ENCODE results near the gene KRCC1. TPM values are rescaled to one million over a fixed set of nuclear protein-coding genes. Genes with fewer than 3 reads are reported as not detected.
A peak's percentile ranks its signal among the peaks of the same experiment; 100 is the strongest.

The KRCC1 gene
- total RNA-seq, 2 experiments from 2014 or later: 10.8 to 11.1 TPM

DNA sequence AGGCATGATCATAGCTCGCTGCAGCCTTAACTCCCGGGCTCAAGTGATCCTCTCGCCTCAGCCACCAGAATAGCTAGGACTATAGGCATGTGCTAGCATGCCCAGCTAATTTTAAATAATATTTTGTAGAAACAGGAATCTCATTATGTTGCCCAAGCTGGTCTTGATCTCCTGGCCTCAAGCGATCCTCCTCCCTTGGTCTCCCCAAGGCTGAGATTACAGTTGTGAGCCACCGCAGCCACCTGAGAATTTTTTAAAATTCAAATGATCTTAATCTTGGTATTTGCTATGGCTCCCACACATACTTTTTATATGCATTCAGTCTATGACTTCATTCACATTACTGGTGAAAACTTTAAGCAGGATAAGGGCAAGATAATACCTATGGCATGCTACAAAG, 13.1 kb downstream of the KRCC1 start:
- Mint-ChIP-seq H3K4me1 (ENCODE audit: low read depth) (peaks cover 49% of the 10 kb centered on the region), H3K36me3 (ENCODE audit: low read depth) (peaks cover 28% of the 10 kb centered on the region), H3K9me3 (no peaks in the 10 kb centered on the region), H3K4me3 (no peak overlapping the region), H3K27me3 (no peaks in the 10 kb centered on the region), H3K27ac (no peak overlapping the region)
- no peak for ATAC-seq
- POLR2A ChIA-PET: no interaction called here
- TF ChIP-seq, protein P1, sequence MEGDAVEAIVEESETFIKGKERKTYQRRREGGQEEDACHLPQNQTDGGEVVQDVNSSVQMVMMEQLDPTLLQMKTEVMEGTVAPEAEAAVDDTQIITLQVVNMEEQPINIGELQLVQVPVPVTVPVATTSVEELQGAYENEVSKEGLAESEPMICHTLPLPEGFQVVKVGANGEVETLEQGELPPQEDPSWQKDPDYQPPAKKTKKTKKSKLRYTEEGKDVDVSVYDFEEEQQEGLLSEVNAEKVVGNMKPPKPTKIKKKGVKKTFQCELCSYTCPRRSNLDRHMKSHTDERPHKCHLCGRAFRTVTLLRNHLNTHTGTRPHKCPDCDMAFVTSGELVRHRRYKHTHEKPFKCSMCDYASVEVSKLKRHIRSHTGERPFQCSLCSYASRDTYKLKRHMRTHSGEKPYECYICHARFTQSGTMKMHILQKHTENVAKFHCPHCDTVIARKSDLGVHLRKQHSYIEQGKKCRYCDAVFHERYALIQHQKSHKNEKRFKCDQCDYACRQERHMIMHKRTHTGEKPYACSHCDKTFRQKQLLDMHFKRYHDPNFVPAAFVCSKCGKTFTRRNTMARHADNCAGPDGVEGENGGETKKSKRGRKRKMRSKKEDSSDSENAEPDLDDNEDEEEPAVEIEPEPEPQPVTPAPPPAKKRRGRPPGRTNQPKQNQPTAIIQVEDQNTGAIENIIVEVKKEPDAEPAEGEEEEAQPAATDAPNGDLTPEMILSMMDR (IDR thresholded peaks at IDR 0.05): no peak
- no peak for DNase-seq
- intact Hi-C loops (cut with micrococcal nuclease): no loop called here
- CTCF ChIA-PET: interaction anchor here (7.0 kb wide), 1 partner anchor 18 kb away, joined by 33 read pairs; no protein-coding TSS in a partner anchor

DNA sequence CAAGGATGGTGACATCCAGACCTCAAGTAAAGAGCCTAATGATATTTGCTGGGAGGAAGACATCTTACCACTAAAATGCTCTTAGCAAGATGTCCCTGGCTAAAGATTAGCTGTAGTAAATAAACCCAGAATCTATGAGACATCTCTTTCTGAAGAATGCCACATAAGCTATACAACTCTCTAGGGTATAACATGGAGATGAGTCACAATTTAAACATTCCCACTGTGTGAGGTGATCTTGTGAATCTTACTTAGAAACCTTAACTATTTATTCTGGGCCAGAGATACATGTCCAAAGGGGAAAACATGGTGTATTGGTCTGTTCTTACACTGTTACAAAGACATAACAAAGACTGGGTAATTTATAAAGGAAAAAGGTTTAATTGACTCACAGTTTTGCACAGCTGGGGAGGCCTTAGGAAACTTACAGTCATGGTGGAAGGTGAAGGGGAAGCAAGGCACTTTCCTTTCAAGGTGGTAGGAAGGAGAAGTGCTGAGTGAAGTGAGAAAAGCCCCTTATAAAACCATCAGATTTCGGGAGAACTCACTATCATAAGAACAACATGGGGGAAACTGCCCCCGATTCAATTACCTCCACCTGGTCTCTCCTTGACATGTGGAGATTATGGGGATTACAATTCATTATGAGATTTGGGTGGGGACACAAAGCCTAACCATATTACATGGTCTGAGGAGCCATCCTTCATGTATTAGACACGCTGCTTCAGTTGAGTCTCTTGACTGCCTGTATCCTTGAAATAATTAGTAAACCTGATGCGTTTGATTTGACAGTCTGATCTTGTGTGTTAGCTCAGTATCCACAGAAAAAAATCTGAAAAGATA, 17.1 kb downstream of the KRCC1 start:
- Mint-ChIP-seq H3K4me3 (no peak overlapping the region), H3K4me1 (ENCODE audit: low read depth) (peaks cover 42% of the 10 kb centered on the region), H3K36me3 (ENCODE audit: low read depth) (peaks cover 37% of the 10 kb centered on the region), H3K9me3 (peaks cover 4% of the 10 kb centered on the region), H3K27ac (peak overlapping the region; percentile 65), H3K27me3 (no peaks in the 10 kb centered on the region)
- intact Hi-C loops (cut with micrococcal nuclease): no loop called here
- TF ChIP-seq, protein P1 (IDR thresholded peaks at IDR 0.05): no peak
- ChIA-PET CTCF (interaction anchor here (1.6 to 7.0 kb wide), 3 partner anchors 18 to 37 kb away, joined by 3 to 33 read pairs (median 9); no protein-coding TSS in a partner anchor), POLR2A (interaction anchor here (0.6 to 1.6 kb wide), 3 partner anchors 11 to 23 kb away, joined by 3 to 12 read pairs (median 3); partner anchors contain the start of gene RNU2-63P)
- DNase-seq (no peak), ATAC-seq (peak; percentile 84)

DNA sequence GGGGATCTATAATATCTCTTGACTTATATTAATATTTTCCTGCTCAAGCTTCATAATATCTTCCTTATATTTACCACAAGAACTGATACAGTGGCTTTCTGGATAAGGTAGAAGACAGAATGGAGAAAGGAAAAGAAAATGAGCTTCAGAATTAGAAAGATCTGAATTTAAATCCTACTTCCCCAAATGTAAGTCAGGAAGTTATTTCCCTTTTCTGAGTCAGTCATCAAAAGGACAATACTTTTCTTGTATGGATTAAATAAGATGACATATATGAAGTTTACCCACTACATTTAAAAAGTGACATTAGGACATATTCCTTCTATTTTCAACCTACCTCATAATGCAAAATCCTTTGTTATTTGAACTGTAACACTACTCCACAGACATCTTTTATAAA, 19.0 kb downstream of the KRCC1 start:
- H3K9me3 Mint-ChIP-seq: peaks cover 4% of the 10 kb centered on the region
- peaks cover 40% of the 10 kb centered on the region for H3K36me3 Mint-ChIP-seq (ENCODE audit: low read depth)
- H3K27me3 Mint-ChIP-seq: no peaks in the 10 kb centered on the region
- no peak overlapping the region for H3K27ac Mint-ChIP-seq
- no peak overlapping the region for H3K4me3 Mint-ChIP-seq
- DNase-seq (no peak), ATAC-seq (no peak)
- ChIA-PET CTCF (interaction anchor here (0.6 to 2.6 kb wide), 3 partner anchors 11 to 35 kb away, joined by 3 to 9 read pairs (median 6); no protein-coding TSS in a partner anchor), POLR2A (interaction anchor here (1.0 to 1.6 kb wide), 2 partner anchors 20 kb away, joined by 4 to 12 read pairs; partner anchors contain the start of gene RNU2-63P)
- intact Hi-C loops (cut with micrococcal nuclease): no loop called here
- TF ChIP-seq, protein P1 (IDR thresholded peaks at IDR 0.05): no peak
- peaks cover 37% of the 10 kb centered on the region for H3K4me1 Mint-ChIP-seq (ENCODE audit: low read depth)

DNA sequence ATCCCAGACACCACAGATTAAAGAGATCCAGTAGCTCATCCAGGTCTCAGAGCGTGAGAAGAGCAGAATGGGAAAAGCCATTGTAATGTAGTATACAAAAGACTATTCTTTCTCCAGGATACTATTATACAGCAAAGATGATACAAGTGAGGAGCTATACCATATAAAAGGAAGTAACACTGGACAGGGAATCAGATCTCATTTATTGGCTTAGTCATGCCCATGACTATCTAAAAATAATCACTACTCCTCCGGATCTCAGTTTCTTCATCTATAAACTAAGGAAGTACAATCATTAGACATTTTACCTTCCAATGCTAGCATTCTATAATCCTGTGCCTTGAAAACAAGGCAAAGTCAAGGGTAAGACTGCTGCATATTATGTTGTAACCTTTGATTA, 19.4 kb downstream of the KRCC1 start:
- H3K9me3 Mint-ChIP-seq: peaks cover 4% of the 10 kb centered on the region
- CTCF ChIA-PET: interaction anchor here (1.6 to 2.6 kb wide), 2 partner anchors 18 to 35 kb away, joined by 6 to 9 read pairs; no protein-coding TSS in a partner anchor
- no peak for ATAC-seq
- DNase-seq: no peak
- peaks cover 40% of the 10 kb centered on the region for H3K36me3 Mint-ChIP-seq (ENCODE audit: low read depth)
- H3K27me3 Mint-ChIP-seq: no peaks in the 10 kb centered on the region
- peaks cover 37% of the 10 kb centered on the region for H3K4me1 Mint-ChIP-seq (ENCODE audit: low read depth)
- TF ChIP-seq, protein P1 (IDR thresholded peaks at IDR 0.05): no peak
- intact Hi-C loops (cut with micrococcal nuclease): no loop called here
- H3K27ac Mint-ChIP-seq: no peak overlapping the region
- H3K4me3 Mint-ChIP-seq: no peak overlapping the region
- POLR2A ChIA-PET: interaction anchor here (1.0 kb wide), 1 partner anchor 19 kb away, joined by 4 read pairs; no protein-coding TSS in a partner anchor

Measured in activated CD8-positive, alpha-beta T cell treated with anti-CD3 and anti-CD28 coated beads for 36 hours (primary cell).